HG03469 (cell line): Measurements from ENCODE around the gene CLECL1.

Source experiments
- ATAC-seq: cut with Tn5 transposase; IDR thresholded peaks from one replicate; pipeline ENCODE4 v1.9.1; 2021; ENCODE audit warnings: mild to moderate bottlenecking, moderate library complexity, moderate number of reproducible peaks; ENCODE audit not compliant: unreplicated experiment

Gene CLECL1

DNA sequence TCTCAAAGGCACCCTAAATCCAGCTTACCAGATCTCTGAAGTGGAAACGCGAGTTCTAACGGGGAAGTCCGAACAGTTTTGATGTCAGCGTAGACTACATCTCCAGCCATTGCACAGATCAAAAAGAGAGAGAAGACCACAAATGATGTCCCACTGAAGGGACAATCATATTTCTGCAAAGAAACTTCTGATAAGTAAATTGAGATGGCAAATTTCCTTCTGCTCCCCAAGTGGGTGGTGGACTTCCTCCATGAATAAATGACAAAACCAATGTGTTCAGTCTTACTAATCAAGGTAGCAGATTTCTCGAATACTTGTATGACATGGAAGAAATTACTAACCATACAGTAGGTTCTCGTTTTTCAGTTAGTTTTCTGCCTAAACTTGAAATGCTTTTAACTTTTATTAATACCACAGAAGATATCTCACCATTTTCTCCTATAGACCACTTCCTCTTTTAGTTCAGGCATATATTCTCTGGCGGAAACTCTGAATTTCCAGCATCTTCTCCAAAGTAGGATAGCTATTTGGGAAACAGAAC is at the start of gene CLECL1:
TSS of gene CLECL1 (minus strand) at position 177 of the 541 bp plus-strand sequence.
- ATAC-seq: peak; percentile 27

DNA sequence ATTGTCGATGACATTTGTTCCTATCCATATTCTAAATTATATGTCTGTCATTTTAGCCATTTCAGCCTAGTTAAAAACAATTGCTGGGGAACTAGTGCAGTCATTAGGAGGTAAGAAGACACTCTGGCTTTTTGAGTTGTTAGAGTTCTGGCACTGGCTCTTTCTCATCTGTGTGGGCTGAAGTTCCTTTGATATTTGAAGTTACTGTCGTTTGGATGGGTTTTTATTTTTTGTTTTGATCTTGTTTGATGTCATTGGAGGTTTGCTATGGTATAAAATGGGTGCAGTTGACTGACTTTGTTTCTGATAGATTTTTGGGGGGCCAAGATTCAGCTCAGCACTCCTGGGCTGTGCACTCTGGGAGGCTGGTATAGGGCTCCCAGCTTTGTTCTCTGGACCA is 48.5 kb upstream of the CLECL1 start:
- ATAC-seq: no peak

DNA sequence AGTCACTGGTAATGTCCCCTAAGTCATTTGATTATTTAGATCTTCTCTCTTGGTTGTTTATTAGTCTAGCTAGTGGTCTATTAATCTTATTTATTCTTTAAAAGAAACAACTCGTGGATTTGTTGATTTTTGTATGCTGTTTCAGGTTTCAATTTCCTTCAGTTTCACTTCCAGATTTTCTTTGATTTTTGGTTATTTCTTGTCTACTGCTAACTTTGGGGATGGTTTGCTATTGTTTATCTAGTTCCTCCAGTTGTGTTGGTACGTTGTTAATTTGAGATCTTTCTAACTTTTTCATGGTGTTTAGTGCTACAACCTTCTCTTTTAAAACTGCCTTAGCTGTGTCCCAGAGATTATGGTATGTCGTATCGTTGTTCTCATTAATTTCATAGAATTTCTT is 46.3 kb upstream of the CLECL1 start:
- ATAC-seq: no peak

DNA sequence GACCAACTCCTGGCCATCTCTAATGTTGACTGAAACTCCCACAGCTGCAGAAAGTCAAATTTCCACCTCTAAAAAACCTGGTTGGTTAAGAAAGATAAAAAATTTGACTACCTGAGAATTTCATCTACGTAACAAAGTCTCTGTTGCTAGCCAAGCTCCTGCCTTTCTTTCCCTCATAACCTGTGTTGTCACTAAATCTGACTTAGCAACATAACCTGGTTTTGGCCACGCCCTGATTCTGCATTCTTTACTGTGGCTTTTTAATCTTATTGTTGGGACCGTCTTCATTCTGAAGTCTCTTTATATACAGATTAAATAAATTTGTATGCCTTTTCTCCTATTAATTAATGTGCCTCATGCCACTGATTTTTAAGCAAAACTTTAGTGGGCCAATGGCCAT is 43.9 kb upstream of the CLECL1 start:
- ATAC-seq: no peak

DNA sequence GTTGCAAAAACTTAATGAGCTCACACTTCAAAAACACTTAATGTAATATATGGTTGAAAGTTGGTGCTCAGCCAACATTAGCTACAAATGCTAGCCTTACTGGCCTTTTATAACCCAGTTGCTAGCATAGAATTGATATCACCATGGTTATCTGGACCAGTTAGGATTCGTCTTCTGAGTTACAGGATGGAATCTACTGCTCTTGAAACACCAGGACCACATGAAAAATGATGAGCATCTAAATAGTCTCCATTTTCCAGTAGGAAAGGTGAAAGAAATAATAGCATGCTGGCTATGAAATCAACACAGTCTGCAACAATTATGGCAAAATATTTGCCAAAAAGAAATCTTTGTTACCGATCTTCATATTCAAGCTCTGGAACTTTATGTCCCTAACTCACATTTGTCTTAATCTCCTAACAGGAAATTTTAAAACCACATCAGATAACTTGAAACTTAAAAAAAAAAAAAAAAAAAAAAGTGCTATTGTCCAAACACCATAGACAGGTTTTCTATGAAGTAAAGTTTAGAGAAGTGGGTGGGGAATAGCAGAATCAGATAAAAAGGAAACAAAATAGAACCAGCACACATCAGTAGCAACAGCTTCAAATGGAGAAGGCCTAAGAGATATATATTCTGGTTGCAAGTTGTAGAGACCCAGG is 40.5 kb upstream of the CLECL1 start:
- no peak for ATAC-seq

DNA sequence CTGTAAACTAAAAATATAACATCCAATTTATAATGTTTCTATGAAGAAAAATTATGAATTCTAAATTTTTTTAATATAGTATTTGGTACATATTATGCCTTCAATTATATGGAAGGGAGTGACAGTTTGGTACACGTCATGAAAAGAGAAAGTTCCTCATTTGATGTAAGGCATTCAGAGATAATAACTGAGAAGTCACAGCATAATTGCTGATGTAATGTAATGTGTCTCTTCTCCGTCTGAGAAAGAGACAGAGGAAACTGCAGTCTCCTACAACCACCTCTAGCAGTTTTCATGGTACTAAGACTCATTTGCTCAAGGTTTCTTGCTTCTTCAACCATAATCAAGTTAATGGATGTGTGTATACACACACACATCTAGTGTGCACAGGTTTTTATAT is 30.1 kb upstream of the CLECL1 start:
- ATAC-seq: no peak

DNA sequence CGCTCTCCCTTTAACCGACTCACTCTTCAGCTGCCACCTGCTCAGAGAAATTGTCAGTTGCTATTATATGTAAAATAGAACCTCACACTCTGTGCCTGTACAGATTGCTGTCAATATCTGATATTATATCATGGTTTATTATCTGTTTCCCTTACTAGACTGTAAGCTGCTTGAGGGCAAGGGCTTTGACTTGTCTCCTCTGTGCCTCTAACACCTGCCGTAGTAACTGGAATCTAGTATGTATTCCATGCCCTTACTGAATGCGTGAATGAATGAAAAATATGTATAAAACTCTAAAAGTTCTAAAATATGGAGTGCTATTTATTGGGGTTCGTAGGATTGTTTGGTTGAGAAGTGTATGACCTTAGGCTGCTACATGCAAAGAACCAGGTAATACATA is 29.5 kb upstream of the CLECL1 start:
- no peak for ATAC-seq

DNA sequence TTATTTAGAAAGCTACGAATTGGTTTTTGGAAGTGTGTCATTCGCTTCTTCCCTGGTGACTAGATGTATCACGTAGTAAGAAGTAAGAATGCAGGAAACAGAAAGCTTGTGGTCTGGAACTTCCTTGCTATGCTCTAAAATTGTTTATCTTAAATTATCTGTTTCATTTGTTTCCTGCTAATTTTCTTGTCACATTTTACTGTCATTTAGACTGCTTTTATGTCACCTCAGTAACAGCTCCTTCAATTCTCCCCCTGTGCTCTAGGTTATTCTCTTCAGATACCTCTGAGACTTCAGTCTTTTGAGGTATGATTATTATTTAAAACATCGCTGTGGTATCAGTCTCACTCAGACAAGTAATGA is 28.5 kb upstream of the CLECL1 start:
- no peak for ATAC-seq

DNA sequence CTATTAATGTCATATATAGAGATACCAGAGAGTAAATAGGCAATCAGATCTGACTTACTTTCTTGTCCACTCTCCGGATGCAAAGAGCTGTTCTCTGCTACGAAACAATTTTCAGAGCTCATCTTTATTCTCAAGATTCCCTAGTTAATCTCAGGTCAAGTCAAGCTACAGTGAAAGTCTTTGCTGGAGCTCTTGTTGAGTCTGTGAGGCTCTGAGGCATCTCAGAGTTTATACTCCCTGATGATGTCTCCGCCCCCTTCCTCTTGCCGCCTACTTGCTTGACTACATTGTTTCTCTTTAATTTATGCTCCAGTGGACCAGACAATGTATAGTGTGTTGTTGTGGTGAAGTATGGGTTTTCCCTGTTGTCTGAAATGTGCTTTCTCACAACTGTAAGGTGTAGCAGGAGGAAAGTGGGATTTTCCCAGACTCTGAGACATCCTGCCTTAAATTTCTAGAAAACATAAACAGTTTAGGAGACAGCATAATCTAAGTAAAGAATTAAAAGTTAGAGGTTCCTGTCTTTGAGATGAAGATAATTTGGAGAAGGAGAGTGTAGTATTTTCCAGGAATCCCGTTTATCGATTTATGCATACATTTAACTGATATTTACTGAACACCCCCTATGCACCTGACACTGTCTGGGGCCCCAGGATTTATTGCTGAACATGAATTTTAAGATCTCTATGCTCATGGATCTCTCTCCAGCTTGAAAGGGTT is 28.0 kb upstream of the CLECL1 start, which contains the start of gene CD69:
TSS of gene CD69 (minus strand) at position 203 of the 720 bp plus-strand sequence. CDS start at position 122, 81 bp downstream.
- peak; percentile 27 for ATAC-seq

DNA sequence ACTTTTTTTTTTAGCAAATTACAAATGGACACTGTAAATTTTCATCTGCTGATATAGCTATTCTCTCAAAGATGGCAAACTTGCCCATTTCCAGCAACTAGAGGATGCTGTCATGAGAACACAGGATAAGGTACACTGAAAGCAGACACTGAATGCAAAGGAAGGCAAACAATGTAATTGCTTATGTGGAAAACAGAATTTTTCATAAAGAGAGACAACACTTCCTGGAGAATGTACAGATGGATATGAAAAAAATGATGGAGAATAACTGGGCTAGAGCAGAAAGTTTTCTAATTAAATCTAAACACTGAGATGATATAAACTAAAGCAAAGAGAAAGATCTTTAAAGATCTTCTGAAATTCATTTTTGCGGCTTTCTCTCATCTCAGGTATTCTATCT is 27.2 kb upstream of the CLECL1 start:
- ATAC-seq: no peak

DNA sequence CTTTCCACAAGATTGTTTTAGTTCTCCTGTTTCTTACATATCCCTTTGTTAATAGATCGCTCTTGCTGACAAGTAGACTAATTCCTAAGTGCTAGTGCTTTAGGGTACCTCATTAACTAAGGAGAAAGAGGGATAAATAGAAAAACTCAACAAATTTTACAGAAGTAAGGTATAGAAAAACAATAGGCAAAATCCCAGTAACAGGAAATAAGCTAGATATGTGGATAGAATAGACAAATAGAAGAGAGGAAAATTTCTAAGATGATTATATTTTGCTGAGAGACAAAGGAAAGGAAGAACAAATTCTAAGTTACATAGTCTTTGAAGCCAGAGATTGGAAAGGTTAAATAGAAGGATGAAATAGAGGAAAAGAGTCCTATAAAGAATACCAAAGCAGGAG is 26.8 kb upstream of the CLECL1 start:
- no peak for ATAC-seq

DNA sequence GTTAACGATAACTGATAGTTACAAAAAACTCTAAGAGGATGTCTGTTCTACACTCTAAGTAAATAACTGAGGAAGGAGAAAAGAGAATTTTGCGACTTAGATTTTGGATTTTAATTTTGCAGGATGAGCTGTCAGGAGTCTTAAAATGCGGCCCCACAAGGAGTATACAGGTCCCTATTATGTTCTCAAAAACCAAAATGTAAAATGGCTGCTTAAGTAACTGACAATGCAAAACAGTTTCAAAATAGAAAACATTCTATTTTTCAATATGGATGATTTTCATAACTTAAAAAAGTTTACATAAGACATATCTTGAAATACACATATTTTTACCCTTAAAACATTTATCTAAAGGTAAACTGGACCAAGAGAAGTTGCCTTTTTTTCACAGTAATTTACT is 25.2 kb upstream of the CLECL1 start:
- no peak for ATAC-seq

DNA sequence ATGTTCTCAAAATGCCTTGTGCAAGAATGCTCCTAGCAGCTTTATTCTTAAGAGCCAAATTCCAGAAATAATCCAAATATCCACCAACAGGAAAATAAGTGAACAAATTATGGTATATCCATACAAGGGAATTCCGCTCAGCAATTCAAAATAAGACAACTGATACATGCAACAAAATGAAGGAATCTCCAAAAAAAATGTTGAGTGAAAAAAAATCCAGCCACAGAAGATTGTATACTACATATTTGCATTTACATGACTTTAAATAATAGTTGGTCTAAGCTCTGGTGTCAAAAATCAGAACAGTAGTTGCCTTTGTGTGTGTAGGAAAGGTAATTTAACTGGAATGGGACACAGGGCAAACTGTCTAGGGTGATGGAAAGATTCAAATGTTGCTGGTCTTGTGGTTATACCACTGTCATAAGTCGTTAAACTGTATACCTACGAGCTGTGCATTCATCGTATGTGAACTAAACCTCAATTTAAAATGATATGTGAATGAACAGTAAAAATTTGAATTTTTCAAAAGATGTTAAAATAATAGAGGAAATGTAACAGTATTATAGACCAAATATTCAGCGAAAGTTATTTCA is 24.6 kb upstream of the CLECL1 start:
- ATAC-seq: no peak

DNA sequence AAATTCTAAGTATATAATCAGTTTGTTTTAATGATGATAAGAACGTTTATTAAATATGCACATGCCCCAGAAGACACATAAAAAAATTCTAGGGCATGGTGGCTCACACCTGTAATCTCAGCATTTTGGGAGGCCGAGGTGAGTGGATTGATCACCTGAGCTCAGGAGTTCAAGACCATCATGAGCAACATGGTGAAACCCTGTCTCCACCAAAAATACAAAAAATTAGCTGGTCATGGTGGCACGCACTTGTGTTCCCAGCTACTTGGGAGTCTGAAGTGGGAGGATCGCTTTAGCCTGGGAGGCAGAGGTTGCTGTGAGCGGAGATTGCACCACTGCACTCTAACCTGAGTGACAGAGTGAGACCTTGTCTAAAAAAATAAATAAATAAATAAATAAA is 23.8 kb upstream of the CLECL1 start:
- no peak for ATAC-seq

DNA sequence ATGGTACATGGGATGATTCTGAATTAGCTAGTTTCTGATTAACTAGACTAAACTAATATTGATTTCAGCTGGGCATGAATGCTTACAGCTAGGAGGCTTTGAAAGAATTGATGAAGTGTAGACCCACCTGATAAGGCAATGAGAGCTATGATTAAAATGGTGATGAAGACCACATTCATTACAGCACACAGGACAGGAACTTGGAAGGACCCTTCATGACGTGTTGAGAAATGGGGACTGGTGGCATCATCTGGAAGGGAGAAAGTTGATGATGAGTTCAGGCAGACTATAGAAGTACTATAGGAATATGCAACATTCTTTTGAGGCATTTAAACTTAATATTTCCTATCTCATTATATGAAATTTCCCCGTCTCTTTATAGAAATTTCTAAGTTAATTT is 23.3 kb upstream of the CLECL1 start:
- no peak for ATAC-seq

DNA sequence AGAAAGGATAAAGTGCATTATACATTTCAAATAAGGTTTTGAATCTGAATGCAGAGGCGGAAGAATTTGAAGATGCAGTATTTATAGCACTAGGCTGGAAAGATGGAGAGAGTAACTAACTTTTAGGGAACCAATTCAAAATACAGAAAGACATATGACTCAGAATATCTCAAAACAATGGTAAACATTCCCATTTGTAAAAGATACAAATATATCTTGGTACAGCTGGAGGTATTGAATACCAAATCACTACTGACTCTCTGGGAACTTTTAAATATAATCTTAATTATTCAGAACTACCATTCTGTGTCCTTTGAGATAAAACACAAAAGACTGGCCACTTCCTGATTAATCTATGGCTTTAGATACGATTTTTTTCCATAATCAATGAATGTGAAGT is 22.7 kb upstream of the CLECL1 start:
- ATAC-seq: no peak

DNA sequence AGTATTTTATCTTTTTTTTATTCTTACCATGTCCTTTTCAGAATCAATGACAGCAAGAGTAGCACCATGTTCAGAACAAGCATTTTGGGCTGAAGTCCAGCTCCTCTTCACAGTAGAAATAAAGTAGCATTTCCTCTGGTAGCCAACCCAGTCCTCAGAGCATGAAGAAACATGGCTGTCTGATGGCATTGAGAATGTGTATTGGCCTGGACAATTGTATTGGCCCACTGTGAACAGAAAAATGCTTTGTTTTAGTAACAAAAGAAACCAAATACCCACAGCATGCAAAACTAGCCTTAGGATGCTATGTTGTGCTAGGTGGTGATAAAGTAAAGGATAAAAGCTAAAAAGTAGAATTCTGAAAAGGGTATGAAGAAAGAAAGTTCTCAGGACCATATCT is 22.1 kb upstream of the CLECL1 start:
- ATAC-seq: no peak

DNA sequence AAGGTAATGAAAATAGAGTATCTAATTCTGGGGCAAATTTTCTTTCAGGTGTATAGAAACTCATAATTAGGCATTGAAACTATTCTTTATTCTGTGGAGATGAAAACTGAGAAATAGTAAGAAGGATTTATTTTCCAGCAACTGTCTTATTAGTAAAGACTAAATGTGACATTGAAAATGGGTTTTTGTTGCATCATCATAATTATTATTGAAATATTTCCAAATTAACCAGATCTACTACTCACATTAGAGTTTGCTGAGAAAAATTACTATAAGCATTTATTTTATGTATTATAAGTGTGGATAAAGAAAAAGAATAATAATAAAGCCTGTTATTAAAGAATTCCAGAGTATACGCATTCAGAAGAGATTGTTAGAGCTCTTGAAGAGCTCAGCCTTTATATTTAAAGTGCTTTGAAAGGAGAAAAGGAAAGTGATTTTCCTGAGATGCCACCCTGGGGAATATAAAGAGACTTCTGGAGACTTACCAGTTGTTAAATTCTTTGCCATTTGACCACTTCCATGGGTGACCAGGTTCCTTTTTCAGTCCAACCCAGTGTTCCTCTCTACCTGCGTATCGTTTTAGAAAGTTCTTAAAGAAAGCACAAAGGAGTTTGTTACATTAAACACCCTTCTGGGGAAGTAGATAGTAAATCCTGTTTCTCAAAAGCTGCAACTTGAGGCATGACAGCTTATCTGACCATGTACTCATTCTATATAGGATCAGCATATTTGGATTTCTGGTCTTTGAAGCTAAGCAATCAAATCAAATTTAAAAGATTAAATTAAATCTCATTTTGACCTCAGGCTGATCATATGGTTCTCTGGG is 21.4 kb upstream of the CLECL1 start:
- ATAC-seq: no peak

DNA sequence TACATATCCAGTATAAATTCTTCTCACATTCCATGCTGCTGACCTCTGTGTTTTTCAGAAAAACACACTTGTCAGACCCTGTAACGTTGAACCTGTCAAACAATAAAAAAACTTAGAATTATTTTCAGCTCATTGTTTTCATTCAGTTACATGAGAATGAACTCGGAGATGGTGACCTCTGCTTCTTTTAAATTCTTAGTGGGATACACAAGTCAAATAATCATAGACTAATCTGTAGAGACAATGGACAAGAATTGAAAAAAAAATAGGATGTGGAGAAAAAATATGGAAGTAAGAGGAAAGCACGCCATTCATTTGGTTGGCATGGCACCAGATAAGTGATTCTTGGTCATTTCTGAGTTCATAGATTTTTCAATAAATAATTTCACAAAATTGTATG is 20.6 kb upstream of the CLECL1 start:
- ATAC-seq: no peak

DNA sequence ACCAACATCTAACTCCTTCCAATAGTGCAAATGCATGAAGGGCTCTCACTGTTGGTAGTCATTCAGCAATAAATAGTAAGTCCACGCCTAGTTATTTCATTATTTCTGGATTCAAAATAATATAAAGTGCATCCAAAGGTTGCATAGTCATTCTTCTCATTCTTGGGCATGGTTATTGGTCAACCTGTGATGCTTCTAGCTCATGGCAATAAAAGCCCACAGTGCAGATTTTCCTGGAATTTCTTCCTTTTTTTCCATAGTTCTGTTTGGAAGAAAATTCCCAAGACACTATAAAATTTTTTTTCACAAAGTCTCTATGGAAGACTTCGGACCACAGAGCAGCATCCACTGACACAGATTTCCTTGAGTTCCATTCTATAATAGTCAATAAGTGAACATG is 20.2 kb upstream of the CLECL1 start:
- no peak for ATAC-seq
